Esophagus mucosa (tissue), 1 donor: ENCODE results near the gene SLC25A47. TPM values are rescaled to one million over a fixed set of nuclear protein-coding genes. Genes with fewer than 3 reads are reported as not detected.

Source experiments
- ATAC-seq: fragments of 200-7000 bp; cut with Tn5 transposase; one replicate; pipeline ENCODE4 v1.9.1; 2020
- total RNA-seq: library from RNA; stranded (reverse); gene quantifications from one replicate; pipeline ENCODE4 v1.2.4, GENCODE V29; 2023
- donor health status: DM: yes; HTN: yes; CAD: no.

The SLC25A47 gene
- total RNA-seq, 1 donor from 2014 or later = not detected

DNA sequence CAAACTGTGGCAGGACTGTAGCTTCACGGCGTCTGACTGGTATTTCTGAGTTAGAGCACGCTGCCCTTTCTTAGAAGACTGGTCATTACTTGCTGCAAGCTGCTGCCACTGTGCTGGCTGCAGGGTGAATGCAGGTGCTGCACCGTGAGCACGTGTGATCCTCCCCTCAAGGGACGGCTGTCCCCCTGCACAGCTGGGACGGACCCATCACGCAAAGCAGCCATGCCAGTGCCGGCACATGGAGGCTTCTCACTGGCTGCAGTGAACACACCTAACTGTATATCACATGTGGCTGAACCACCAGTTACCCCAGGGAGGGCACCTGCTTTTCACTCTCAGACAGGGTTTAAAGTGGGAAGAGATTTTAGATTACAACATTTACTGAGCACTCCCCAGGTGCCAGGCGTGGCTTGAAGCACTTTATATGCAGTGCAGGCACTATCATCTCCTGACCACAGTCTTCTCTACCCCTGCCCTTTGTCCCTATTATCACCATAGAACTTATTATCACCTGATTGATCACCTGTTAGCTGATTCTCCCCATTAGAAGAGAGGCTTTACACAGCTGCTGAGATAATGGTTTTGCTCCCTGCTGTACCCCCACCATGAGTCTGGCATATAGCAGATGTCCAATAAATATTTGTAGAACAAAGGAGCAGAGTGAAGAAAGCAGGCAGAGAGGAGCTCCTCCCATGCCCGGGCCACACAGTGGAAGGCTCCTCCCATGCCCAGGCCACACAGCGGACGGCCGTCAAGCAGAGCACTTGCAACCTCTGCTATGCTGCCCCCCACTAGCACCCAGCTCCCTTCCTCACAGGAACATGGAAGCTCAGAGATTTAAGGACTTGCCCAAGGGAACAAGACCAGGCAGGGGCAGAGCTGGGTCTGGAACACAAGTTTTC is 25.9 kb downstream of the SLC25A47 start:
- no peak for ATAC-seq

DNA sequence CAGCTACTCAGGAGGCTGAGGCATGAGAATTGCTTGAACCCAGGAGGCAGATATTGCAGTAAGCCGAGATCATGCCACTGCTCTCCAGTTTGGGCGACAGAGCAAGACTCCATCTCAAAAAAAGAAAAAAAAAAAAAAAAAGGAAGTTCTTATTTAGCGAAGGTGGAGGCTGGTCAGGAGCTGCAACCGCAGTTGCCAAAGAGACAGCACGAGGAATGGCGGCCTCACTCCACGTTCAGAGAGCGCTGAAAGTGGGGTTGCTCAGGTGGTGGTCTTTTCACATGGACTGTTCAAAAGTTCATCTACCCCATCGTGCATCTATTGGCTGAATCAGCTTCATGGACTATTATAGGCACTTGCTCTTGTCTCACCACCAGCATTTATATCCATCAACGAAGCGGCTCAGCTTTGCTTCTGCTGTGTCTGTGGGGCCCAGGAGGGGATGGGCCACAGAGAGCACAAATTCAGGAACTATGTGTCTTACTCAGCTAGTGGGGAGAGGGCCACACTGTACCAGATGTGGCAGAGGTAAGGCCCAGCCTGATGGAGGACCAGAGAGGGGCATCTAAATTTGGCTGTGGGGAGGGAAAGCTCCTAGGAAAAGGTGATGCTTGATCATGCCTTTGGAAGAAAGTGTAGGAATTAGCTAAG is 27.3 kb downstream of the SLC25A47 start:
- peak; percentile 19 for ATAC-seq

DNA sequence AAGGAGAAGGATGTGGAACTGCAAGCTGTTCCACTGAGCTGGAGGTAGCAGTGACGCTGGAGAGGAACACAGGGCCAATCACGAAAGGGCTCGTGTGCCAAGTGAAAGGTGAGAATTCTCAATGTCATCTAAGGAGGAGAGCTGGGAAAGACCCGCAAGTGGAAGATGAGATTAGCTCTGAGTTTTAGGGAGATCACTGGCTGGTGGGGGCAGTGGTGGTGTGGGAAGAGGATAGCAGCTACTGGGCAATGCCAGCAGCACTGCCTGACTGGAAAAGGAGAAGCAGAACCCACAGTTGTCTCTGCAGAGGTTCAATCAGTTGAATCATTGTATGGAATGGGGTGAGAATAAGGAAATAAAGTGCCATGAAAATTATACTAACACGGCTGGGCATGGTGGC is 27.8 kb downstream of the SLC25A47 start:
- no peak for ATAC-seq

DNA sequence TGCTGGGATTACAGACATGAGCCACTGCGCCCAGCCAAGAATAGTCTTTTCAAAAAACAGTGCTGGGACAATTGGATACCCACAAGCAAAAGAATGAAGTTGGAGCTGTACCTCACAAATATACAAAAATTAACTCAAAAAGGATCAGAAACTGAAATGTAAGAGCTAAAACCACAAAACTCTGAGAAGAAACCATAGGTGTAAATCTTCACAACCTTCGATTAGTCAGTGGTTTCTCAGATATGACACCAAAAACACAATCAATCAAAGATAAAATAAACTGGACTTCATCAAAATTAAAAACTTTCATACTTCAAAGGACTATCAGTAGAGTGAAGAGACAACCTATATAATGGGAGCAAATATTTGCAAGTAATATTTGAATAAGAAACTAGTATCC is 35.3 kb downstream of the SLC25A47 start:
- ATAC-seq = no peak

DNA sequence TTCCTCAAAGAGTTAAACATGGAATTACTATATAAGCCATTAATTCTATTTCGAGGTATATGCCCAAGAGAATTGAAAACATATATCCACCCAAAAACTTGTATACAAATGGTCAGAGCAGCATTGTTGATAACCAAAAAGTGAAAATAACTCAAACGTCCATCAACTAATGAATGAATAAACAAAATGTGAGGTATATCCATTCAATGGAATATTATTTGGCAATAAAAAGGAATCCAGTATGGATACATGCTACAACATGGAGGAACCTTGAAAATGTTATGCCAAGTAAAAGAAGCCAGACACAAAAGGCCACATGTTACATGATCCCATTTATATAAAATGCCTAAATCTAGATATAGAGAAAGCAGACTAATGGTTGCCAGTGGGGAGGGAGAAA is 36.0 kb downstream of the SLC25A47 start:
- no peak for ATAC-seq

DNA sequence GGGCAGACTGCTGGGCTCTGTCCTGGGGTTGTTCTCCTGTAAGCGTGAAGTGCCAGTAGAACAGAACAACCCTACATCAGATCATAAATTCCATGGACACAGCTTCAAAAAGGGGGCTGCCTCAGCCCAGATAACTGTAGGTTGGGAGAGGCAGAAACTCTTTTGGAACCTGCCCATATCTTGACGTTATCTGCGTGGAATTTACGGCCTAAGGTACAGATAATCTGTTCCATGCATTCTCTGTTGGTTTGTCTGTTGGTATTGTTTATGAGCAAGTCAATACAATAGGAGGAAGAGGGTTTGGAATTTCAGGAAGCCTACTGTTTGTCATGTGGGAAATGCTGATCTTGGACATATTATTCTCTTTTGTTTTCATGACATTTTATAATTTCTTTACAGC is 36.7 kb downstream of the SLC25A47 start:
- ATAC-seq = no peak

DNA sequence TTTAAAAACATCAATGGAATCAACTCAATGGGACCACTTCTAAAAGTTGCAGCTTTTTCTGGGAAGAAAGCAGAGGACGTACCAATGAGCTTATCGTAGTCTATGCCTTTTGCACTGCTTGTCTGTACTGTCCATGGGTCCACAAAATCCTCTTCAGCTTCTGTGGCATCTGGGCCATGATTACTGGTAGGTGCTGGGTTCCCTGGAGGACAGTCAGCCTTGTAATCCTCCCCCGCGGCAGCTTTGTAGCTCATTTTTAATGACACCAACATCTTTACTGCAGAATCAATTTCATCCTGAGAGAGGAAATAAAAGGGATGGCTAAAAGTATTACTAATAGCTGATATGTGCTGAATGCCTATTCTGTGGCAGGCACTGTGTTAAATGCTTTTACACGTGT is 38.5 kb downstream of the SLC25A47 start:
- ATAC-seq = no peak

DNA sequence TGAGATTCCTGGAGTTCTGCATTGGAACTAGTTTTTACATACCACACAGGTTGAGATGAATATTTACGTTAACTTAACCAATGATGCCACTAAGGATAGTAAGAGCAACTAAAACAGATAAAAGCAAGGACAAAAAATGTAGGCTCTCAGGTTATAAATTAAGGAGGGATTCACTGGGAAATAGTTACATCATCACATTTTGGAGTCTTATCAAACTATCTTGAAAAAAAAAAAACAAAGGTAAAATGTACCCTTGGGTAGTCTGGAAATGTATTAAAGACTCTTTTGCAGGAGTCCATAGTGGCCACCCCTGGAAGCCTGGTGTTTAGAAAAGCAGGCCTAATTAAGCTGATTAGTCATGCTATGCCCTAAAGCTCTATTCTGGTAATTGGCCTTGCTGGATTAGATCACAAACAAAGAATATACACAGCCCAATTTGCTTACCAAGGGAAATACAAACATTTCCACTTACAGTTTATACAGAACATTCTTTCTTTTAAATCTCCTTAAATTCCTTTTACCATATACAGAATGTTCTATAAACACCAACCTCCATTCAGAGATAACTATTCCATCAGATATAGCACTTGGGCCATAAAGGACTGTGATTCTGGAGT is 39.3 kb downstream of the SLC25A47 start:
- no peak for ATAC-seq

DNA sequence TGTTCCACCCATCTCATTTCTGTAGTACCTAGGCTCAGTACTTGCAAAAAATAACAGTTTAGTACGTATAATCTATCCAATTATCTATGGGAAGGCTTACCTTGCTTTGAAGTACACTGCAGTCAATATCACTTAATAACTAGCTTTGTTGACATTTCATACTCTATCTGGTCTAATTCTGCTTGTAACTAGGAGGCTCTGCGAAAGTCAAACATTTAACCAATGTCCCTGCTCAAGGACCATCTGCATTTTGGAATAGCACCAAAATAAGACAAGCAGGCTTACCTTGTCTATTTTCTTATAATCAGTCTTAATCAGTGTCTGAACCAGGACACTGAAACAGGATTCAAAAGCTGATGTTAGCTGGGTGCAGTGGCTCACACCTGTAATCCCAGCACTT is 39.9 kb downstream of the SLC25A47 start:
- no peak for ATAC-seq

DNA sequence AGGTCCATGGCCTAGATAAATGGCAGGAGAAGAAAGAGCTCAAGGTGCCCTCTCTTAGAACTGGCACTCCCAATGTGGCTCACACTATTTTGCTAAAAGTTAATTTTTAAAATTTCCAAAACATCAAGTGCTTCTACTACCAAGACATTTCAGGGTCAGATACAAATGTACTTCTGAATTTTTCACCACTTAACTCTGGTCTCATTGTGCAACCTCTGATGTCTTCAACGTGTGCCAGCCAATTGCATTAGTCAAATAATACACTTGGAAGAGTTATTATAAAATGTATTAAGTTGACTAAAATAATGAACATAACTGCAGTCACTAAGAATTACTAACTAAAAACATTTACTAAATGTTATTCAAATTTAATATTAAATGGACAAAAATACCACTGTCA is 41.3 kb downstream of the SLC25A47 start:
- ATAC-seq = no peak

DNA sequence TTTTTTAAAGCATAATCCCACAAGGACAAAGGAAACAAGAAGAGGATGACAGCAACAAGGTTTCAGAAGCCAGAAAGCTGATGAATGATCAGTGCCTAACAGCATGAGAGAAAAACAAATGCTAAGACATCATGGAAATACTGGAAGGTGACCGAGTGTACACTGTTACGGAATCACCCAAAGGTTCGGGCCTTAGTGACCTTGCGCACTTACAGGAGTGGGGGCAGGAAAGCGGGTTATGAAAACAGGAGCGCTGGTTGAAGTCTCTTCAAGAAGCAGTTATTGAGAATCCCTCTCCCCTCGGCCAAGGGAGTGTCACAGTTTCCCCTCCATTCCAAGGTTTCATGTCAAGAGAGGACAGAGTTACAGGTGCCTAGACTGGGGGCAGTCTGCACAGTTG is 42.6 kb downstream of the SLC25A47 start:
- no peak for ATAC-seq

DNA sequence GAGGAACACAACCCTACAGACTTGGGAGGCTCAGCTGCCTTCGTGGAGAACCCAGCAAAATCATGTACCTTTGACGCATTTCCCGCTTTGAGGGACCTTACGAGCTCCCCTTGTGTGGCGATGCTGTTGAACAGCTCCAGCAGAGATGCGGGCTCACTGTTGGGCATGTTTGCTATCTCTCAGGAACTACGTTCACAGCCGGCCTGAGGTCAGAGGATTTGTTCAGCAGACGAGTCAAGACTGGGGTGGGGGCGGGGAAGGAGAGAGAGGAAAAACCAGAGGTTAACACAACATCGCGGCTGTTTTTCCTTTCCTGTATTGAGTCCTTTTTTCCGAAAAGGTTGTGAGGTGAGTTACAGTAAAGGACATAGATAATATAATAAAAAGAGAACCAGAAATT is 45.9 kb downstream of the SLC25A47 start:
- ATAC-seq = no peak

DNA sequence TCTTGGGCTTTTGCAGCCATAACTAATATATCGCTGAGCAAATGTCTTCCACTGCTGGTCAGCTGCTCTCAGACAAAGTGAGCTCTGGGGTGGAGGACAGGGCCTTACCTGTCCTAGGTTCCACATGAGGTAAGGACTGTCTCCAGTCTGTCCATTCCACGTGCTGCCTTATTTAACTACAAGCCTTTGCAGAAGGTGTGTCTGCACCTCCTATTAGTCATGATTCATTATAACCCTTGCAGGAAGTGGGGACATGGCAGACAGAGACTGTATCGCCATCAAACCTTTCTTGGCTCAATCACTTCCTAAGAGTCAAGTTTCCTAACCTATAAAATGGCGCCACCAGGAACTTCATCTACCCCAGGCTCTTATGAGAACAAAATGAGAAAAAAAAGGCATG is 46.9 kb downstream of the SLC25A47 start:
- peak; percentile 73 for ATAC-seq

DNA sequence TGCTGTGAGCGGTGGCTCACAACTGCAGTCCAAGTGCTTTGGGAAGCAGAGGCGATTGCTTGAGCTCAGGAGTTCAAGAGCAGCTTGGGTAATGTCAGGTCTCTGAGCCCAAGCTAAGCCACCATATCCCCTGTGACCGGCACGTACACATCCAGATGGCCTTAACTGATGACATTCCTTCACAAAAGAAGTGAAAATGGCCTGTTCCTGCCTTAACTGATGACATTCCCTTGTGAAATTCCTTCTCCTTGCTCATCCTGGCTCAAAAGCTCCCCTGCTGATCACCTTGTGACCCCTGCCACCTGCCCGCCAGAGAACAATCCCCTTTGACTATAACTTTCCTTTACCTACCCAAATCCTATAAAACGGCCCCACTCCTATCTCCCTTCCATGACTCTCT is 48.6 kb downstream of the SLC25A47 start:
- ATAC-seq = no peak

DNA sequence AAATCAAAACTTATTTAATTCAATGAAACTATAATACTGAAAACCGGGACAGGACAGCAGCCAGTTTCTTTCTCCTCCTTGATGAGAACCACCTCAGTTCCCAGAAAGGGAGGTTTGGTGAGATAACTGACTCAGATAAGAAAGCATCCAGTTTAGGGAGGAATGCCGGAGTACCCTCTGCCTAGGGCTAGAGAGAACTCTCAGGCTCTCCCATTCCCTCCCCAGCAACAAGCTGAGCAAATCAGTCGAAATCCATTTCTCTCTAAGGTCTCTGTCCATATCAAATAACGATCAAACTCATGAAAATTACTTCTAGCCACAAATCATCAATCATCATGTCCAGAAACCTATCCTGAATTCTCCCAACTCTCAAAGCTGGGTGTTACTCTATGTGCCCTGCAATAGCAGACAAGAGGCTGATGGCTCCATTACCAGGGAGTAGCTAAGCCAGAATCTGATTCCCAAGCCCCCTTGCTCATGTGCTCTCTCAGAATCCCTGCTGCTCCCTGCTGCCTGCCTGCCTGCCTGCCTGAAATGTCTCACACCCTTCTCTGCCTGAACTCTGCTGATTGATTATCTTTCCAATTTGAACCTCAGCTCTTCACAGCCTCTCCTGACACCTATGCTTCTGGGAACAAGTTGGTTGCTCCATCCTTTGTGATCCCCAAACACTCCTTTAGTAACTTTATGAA is 49.4 kb downstream of the SLC25A47 start:
- no peak for ATAC-seq

DNA sequence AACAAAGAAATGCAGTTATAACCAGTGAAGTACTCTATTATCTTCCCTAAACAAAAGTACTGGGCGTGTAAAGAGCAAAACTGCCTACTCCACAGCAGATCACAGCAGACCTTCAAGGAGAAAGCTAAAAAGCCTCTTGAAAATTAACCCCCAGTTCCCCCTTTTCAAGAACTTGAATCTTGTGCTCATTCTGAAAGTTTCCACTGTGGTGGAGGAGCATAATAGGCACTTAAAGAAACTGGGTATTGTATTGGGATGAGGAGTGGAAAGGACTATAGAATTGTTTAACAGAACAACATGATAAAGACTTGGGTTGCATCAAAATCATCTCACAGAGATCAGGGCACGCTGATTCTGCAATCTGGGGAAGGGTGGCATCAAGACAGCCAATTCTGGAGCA is 51.1 kb downstream of the SLC25A47 start:
- no peak for ATAC-seq

DNA sequence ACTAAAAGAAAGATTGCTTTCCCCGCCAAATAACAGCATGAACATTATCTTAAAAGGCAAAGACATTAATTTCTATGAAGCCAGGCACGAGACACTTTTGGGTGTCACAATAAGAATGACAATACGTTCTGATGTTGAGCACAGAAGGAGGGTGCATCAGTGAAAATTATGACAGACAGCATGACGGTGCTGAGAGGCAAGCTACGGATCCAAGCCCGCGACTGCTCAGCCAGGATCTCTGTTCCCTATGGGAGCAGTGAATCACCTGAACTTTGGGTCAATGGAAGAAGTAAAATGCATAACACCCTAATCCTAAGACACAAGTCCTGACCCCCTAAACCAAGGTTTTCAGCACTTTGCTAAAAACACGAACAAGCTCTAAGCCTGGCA is 51.7 kb downstream of the SLC25A47 start:
- no peak for ATAC-seq

DNA sequence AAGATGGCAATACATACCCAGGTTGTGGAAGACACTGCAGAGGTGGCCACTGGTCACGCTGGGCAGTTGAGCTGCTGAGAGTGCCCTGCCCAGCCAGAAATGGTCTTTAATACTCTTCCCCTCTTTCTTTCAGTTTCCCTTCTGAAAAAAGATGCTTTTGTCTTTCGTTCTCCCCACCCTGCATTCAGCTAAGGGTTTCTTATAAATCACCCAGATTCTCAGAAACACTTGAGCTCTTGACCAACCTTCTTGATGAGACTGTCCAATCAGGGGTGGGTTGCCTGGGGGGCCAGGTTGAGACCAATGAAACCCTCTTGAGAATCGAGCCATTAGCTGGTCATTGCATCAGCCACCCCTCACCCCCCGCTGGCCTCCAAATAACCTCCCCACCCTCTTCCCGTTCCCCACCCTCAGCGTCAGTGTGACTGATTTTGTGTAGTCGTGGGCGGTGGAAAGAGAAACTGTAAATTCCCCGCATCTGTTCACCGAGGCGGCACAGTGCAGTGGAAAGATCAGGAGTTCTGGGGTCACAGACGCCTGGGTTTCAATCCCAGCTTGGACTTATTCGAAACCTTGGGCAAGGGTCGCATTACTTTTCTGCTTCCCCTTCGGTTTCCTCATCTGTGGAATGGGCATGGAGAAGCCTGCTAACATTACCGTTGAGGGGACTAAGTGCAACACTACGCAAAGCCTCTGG is 52.3 kb downstream of the SLC25A47 start:
- peak; percentile 56 for ATAC-seq

DNA sequence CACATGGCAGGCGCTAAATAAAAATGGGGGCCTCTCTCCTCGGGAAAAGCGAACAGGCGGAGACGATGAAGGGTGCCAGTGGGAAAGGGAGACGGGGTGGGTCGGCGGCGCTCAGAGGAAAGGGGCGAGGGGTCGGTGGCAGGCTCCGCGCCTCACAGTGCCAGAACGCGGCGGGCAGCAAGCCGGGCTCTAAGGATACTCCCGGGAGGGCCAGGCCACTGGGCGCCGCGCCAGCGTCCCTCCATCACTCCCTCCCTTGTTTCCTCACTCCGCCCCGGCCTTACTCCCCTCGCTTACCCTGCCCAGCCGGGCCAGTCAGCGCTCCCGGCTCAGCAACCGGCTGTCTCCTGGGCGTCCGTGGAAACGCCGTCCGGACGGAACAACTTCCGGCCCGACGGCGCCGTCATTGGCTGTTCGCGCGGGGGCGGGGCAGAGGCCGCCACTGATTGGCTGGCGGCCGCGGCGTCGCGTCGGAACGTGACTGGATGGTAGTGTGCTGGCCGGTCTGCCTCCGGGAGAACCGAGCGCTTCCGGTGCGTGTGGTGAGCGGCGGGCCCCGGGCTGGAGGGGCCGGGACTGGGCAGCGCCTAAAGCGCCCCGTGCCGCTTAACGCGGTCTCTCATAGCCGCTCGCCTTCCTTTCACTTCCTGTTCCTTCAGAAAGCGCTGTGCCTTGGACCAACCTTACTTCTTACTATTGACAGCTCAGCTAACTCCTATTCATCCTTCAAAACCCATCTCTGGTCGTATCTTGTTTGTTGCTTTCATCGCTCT is 53.0 kb downstream of the SLC25A47 start, which contains the start of gene WDR25:
TSS of gene WDR25 (plus strand) at position 523 of the 773 bp plus-strand sequence.
- ATAC-seq = peak; percentile 94

DNA sequence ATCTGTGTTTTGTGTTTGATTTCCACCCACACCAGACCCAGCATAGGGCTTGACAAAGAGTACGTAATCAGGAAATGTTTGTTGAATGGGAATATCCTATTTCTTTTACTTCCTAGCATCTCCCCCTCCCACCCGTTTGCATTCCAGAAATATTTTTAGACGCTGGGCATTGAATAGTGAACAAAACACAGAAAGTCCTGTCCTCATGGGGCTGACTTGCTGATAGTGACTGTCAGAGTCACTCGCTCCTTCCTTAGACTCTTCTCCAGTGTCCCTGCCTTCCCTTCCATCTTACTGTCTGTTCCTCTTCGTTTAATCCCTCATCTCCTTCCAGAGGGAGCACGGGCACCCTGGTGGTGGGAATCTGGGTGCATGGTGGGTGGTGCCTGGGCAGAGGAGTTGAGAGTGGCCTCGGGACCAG is 53.6 kb downstream of the SLC25A47 start:
- ATAC-seq = no peak
